DND-41 (cell line): ENCODE measurements around the gene DCAF15.

Experiments
- ATAC-seq: fragments of 200-7000 bp; cut with Tn5 transposase; 3 replicates; pipeline ENCODE4 v1.9.1; 2021; ENCODE audit warnings: low read depth; ENCODE audit not compliant: insufficient read depth
- DNase-seq: peaks from one replicate; pipeline ENCODE4 v3.0.0-alpha.2; 2020
- H2AFZ ChIP-seq: 2 replicates; pipeline ENCODE4 v1.6.0; 2012; ENCODE audit warnings: low read depth, low read length
- H3K27ac ChIP-seq: 2 replicates; pipeline ENCODE4 v1.5.1; 2012; ENCODE audit warnings: low read length, inconsistent platforms
- H3K27me3 ChIP-seq: fragments of 200-600 bp; sonication (generic); 2 replicates; pipeline ENCODE4 v1.6.0; 2012; ENCODE audit warnings: low read length, mild to moderate bottlenecking, inconsistent platforms; ENCODE audit not compliant: insufficient read depth, poor library complexity
- H3K36me3 ChIP-seq: 2 replicates; pipeline ENCODE4 v1.5.1; 2012; ENCODE audit warnings: low read length, inconsistent platforms; ENCODE audit not compliant: insufficient read depth
- H3K4me1 ChIP-seq: 2 replicates; pipeline ENCODE4 v1.5.1; 2012; ENCODE audit warnings: mild to moderate bottlenecking, low read length; ENCODE audit not compliant: insufficient read depth
- H3K4me2 ChIP-seq: 2 replicates; pipeline ENCODE4 v1.6.0; 2012; ENCODE audit warnings: mild to moderate bottlenecking, moderate library complexity, low read length, inconsistent platforms; ENCODE audit not compliant: insufficient read depth
- H3K4me3 ChIP-seq, 2 experiments: fragments of 200-600 bp in 1 of 2; shearing (Covaris generic) in 1 of 2; 2 replicates each; pipeline ENCODE4 v1.5.1; 2012 to 2016; ENCODE audit warnings: inconsistent platforms in 2 of 2, low read length in 2 of 2, mild to moderate bottlenecking in 2 of 2, low read depth in 1 of 2, moderate library complexity in 1 of 2
- H3K79me2 ChIP-seq: 2 replicates; pipeline ENCODE4 v1.6.0; 2012; ENCODE audit warnings: low read length, inconsistent platforms; ENCODE audit not compliant: insufficient read depth
- H3K9ac ChIP-seq: 2 replicates; pipeline ENCODE4 v1.6.0; 2012; ENCODE audit warnings: low read depth, mild to moderate bottlenecking, inconsistent platforms, low read length, moderate library complexity
- H3K9me3 ChIP-seq: 2 replicates; pipeline ENCODE4 v1.5.1; 2012; ENCODE audit warnings: low read length, moderate library complexity, mild to moderate bottlenecking, inconsistent platforms; ENCODE audit not compliant: insufficient read depth, severe bottlenecking
- H4K20me1 ChIP-seq: 2 replicates; pipeline ENCODE4 v1.6.0; 2012; ENCODE audit warnings: low read length; ENCODE audit not compliant: insufficient read depth
- EZH2 ChIP-seq: IDR thresholded peaks from 3 replicates; pipeline ENCODE4 v1.6.1; 2012; ENCODE audit warnings: borderline replicate concordance, low read depth, mild to moderate bottlenecking, moderate library complexity, low read length, inconsistent platforms; ENCODE audit not compliant: severe bottlenecking
- TF ChIP-seq, protein P1 (sequence below): IDR thresholded peaks from 2 replicates; pipeline ENCODE4 v1.5.1; 2012; ENCODE audit warnings: borderline replicate concordance, low read length, moderate library complexity, mild to moderate bottlenecking; ENCODE audit not compliant: poor library complexity, severe bottlenecking; ENCODE audit errors: extremely low read depth

DCAF15 gene

DNA sequence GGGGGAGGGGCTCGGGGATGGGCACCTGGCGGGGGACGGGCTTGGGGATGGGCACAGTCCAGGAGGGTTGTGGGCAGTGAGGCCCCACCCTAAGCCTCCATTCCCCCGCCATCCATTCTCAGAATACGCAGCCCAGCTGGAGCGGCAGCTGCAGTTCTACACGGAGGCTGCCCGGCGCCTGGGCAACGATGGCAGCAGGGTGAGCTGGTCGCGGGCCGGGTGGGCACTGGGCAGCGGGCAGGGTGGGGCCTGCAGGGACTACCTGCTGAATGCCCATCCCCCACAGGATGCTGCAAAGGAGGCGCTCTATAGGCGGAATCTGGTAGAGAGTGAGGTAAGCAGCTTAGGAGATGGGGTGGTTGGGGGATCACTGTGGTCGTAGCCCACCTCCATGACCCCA lies 22.4 kb upstream of the DCAF15 start:
- Histone ChIP-seq H3K4me3 (no peak overlapping the region), H3K4me2 (no peak overlapping the region), H3K9me3 (no peaks in the 10 kb centered on the region), H4K20me1 (no peaks in the 10 kb centered on the region; the same call in 1 of the 2 replicates), H3K27ac (no peak overlapping the region), H3K27me3 (no peaks in the 10 kb centered on the region), H3K79me2 (no peaks in the 10 kb centered on the region), H2AFZ (no peak overlapping the region), H3K9ac (no peak overlapping the region), H3K36me3 (peaks cover 43% of the 10 kb centered on the region), H3K4me1 (no peaks in the 10 kb centered on the region)
- ATAC-seq (no peak), DNase-seq (no peak)
- TF ChIP-seq EZH2, result no peak
- TF ChIP-seq, protein P1, sequence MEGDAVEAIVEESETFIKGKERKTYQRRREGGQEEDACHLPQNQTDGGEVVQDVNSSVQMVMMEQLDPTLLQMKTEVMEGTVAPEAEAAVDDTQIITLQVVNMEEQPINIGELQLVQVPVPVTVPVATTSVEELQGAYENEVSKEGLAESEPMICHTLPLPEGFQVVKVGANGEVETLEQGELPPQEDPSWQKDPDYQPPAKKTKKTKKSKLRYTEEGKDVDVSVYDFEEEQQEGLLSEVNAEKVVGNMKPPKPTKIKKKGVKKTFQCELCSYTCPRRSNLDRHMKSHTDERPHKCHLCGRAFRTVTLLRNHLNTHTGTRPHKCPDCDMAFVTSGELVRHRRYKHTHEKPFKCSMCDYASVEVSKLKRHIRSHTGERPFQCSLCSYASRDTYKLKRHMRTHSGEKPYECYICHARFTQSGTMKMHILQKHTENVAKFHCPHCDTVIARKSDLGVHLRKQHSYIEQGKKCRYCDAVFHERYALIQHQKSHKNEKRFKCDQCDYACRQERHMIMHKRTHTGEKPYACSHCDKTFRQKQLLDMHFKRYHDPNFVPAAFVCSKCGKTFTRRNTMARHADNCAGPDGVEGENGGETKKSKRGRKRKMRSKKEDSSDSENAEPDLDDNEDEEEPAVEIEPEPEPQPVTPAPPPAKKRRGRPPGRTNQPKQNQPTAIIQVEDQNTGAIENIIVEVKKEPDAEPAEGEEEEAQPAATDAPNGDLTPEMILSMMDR, result no peak

DNA sequence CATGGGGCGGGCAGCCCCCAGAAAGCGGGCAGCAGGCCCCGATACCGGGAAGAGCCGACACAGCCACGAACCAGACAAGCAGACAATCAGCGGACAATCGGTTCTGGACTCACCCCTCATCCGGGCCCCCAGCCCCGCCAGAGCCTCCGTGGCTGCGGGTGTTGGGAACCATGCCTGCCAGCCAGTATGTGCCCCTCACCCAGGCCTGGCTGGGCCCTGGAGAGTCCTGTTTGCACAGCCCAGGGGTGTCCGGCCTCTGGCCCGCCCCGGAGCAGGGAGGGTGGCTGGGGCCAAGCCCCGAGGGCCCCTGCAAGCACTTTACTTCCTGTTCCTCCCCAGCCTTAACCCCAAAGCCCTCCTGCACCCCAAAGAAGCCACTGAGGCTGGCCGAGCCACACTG lies 21.9 kb upstream of the DCAF15 start:
- no peak overlapping the region for H3K4me3 ChIP-seq
- peaks cover 39% of the 10 kb centered on the region for H3K36me3 ChIP-seq
- no peaks in the 10 kb centered on the region for H3K4me1 ChIP-seq
- no peaks in the 10 kb centered on the region; the same call in 1 of the 2 replicates for H4K20me1 ChIP-seq
- H3K27ac ChIP-seq, result no peak overlapping the region
- DNase-seq (no peak), ATAC-seq (no peak)
- no peak overlapping the region for H3K9ac ChIP-seq
- no peaks in the 10 kb centered on the region for H3K27me3 ChIP-seq
- no peaks in the 10 kb centered on the region for H3K79me2 ChIP-seq
- no peak overlapping the region for H2AFZ ChIP-seq
- no peak overlapping the region for H3K4me2 ChIP-seq
- no peaks in the 10 kb centered on the region for H3K9me3 ChIP-seq
- no peak for TF ChIP-seq EZH2
- TF ChIP-seq, protein P1, result no peak

DNA sequence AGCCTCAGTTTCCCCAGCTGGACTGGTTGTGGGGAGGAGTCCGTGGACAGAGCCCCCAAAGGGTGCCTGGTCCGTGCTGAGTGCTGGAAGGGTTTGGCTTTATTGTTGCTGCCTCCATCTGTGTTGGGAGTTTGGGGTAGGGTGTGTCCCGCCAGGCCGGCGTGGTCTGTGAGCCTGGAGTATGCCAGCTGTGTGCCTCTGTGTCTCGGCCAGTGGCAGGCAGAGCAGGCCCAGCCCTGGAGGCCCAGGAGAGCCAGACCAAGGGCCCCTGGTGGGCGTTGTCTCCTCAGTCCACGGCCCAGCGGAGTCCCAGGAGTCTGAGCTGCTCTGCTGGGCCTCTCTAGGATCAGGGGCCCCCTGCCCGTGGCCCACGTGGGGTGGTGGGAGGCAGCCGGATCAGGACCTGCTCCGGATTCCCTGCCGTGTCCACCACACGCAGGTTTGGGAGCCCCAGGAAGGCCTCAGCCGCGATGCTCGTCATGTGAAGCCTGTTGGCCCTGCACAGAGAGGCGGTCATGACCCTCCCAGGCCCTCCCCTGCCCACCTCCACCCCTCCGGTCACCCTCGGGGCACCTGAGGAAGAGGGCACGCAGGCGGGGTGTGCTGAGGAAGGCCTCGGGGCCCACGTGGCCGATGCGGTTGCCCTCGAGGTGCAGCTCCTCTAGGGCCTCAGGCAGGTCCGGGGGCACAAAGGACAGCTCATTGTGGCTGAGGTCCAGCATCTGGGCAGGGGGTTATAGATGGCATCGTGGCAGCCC lies 20.7 kb upstream of the DCAF15 start:
- no peaks in the 10 kb centered on the region for H3K9me3 ChIP-seq
- no peaks in the 10 kb centered on the region for H3K4me1 ChIP-seq
- no peak for TF ChIP-seq EZH2
- TF ChIP-seq, protein P1, result no peak
- H3K4me3 ChIP-seq, result no peak overlapping the region
- no peak overlapping the region for H2AFZ ChIP-seq
- H4K20me1 ChIP-seq, result no peaks in the 10 kb centered on the region; the same call in 1 of the 2 replicates
- H3K79me2 ChIP-seq, result no peaks in the 10 kb centered on the region
- DNase-seq (no peak), ATAC-seq (no peak)
- no peak overlapping the region for H3K4me2 ChIP-seq
- no peak overlapping the region for H3K27ac ChIP-seq
- no peaks in the 10 kb centered on the region for H3K27me3 ChIP-seq
- H3K36me3 ChIP-seq, result peaks cover 32% of the 10 kb centered on the region
- no peak overlapping the region for H3K9ac ChIP-seq
